Fibroblast of lung (primary cell): ENCODE measurements around the gene RPL4. TPM values are rescaled to one million over a fixed set of nuclear protein-coding genes. Genes with fewer than 3 reads are reported as not detected.

Source experiments
- DNase-seq, 2 donors: peaks; one replicate each; pipeline versions ENCODE4 v3.0.0 to v3.0.0-alpha.2; 2010; ENCODE audit warnings: low read depth in 2 of 2
- H2AFZ ChIP-seq: 2 replicates; pipeline ENCODE4 v1.5.1; 2012; ENCODE audit warnings: low read length, control low read depth, inconsistent platforms
- H3K27ac ChIP-seq: 2 replicates; pipeline ENCODE4 v1.5.1; 2011; ENCODE audit warnings: low read length, control low read depth; ENCODE audit not compliant: insufficient read depth
- H3K27me3 ChIP-seq: 2 replicates; pipeline ENCODE4 v1.5.1; 2011; ENCODE audit warnings: mild to moderate bottlenecking, low read length; ENCODE audit not compliant: control insufficient read depth, insufficient read depth
- H3K36me3 ChIP-seq: 2 replicates; pipeline ENCODE4 v1.5.1; 2011; ENCODE audit warnings: low read length; ENCODE audit not compliant: control insufficient read depth, insufficient read depth
- H3K4me1 ChIP-seq: 2 replicates; pipeline ENCODE4 v1.5.1; 2011; ENCODE audit warnings: low read length; ENCODE audit not compliant: control insufficient read depth, insufficient read depth; ENCODE audit errors: extremely low read depth
- H3K4me2 ChIP-seq: 2 replicates; pipeline ENCODE4 v1.5.1; 2011; ENCODE audit warnings: low read length, control low read depth; ENCODE audit not compliant: insufficient read depth; ENCODE audit errors: extremely low read depth
- H3K4me3 ChIP-seq, 4 experiments: fragments of 200-600 bp in 1 of 4; sonication (generic) in 1 of 4; replicated peaks in 1 of 4; 2 replicates each; pipeline ENCODE4 v1.5.1; 2011 to 2016; ENCODE audit warnings: low read length in 4 of 4, low read depth in 3 of 4, mild to moderate bottlenecking in 3 of 4, control low read depth in 2 of 4, inconsistent platforms in 1 of 4, mixed read lengths in 1 of 4; ENCODE audit not compliant: insufficient read depth in 1 of 4; ENCODE audit errors: control extremely low read depth in 1 of 4
- H3K79me2 ChIP-seq: 2 replicates; pipeline ENCODE4 v1.5.1; 2012; ENCODE audit warnings: mild to moderate bottlenecking, low read length, inconsistent platforms; ENCODE audit not compliant: control insufficient read depth, insufficient read depth
- H3K9ac ChIP-seq: 2 replicates; pipeline ENCODE4 v1.5.1; 2011; ENCODE audit warnings: mild to moderate bottlenecking, low read length, control low read depth; ENCODE audit not compliant: insufficient read depth
- H3K9me3 ChIP-seq: 2 replicates; pipeline ENCODE4 v1.5.1; 2012; ENCODE audit warnings: low read depth, low read length; ENCODE audit not compliant: control insufficient read depth, insufficient read depth
- H4K20me1 ChIP-seq: 2 replicates; pipeline ENCODE4 v1.5.1; 2011; ENCODE audit warnings: low read length; ENCODE audit not compliant: control insufficient read depth, insufficient read depth; ENCODE audit errors: extremely low read depth
- EZH2 ChIP-seq: IDR thresholded peaks from 2 replicates; pipeline ENCODE4 v1.5.1; 2012; ENCODE audit warnings: low read length, control low read depth, mild to moderate bottlenecking; ENCODE audit errors: missing control alignments
- polyA plus RNA-seq, 2 donors: library from polyadenylated mRNA; depleted of rRNA in 1 of 2; stranded (reverse) in 1 of 2; unstranded in 1 of 2; fragments of >200 nt; gene quantifications; 2 replicates each; pipeline ENCODE4 v1.2.1, GENCODE V29; 2011 to 2012; ENCODE audit warnings: missing spikeins in 1 of 2
- total RNA-seq: library from RNA; depleted of rRNA; stranded (reverse); fragments of >200 nt; gene quantifications from 2 replicates; pipeline ENCODE4 v1.2.1, GENCODE V29; 2014
- TF ChIP-seq, protein P1 (sequence below), 2 donors: IDR thresholded peaks in 1 of 2; conservative IDR thresholded peaks in 1 of 2; 1 replicate in 1 of 2; 2 replicates in 1 of 2; pipeline ENCODE4 v1.5.1; 2011 to 2012; ENCODE audit warnings: low read length in 2 of 2, control low read depth in 1 of 2, inconsistent platforms in 1 of 2, low read depth in 1 of 2, mild to moderate bottlenecking in 1 of 2

RPL4 gene
- total and polyA plus RNA-seq, 2 donors (not counting 1 experiment from before 2014, with no cell fraction given): 1,689 to 3,456 TPM

DNA sequence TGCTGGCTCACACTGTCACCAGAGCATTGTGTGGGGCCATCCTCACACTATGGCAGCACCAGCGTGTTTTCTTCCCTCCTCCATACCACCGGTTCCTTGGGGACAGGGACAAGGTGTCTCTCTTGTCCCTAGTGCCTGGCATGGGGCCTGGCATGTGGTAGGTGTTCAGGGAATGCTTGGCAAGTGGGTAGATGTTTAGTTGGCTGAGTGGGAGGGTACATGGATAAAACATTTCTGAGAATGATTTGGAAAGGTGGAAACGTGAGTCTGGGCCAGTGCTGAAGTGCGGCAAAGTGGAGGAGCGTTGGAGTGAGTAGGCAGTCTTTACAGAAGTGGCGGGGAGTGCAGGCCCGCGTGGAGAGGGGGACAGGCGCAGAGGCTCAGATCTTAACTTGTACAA, 22.1 kb downstream of the RPL4 start:
- no peaks in the 10 kb centered on the region for H4K20me1 ChIP-seq
- peaks cover 3% of the 10 kb centered on the region for H3K36me3 ChIP-seq
- TF ChIP-seq, protein P1, sequence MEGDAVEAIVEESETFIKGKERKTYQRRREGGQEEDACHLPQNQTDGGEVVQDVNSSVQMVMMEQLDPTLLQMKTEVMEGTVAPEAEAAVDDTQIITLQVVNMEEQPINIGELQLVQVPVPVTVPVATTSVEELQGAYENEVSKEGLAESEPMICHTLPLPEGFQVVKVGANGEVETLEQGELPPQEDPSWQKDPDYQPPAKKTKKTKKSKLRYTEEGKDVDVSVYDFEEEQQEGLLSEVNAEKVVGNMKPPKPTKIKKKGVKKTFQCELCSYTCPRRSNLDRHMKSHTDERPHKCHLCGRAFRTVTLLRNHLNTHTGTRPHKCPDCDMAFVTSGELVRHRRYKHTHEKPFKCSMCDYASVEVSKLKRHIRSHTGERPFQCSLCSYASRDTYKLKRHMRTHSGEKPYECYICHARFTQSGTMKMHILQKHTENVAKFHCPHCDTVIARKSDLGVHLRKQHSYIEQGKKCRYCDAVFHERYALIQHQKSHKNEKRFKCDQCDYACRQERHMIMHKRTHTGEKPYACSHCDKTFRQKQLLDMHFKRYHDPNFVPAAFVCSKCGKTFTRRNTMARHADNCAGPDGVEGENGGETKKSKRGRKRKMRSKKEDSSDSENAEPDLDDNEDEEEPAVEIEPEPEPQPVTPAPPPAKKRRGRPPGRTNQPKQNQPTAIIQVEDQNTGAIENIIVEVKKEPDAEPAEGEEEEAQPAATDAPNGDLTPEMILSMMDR (conservative IDR thresholded peaks at IDR 0.05 in 1 of 2, IDR thresholded peaks at IDR 0.05 in 1 of 2; ENCODE audit: low read depth in 1 of 2, low read length in 2 of 2): no peak
- TF ChIP-seq EZH2: no peak
- no peak overlapping the region for H3K9ac ChIP-seq
- no peaks in the 10 kb centered on the region for H3K79me2 ChIP-seq
- H3K4me1 ChIP-seq: no peaks in the 10 kb centered on the region
- DNase-seq: no peak
- H3K27me3 ChIP-seq: no peaks in the 10 kb centered on the region
- H2AFZ ChIP-seq: no peak overlapping the region
- H3K4me3 ChIP-seq: no peak overlapping the region
- H3K27ac ChIP-seq: no peak overlapping the region
- H3K4me2 ChIP-seq: no peak overlapping the region
- no peaks in the 10 kb centered on the region for H3K9me3 ChIP-seq

DNA sequence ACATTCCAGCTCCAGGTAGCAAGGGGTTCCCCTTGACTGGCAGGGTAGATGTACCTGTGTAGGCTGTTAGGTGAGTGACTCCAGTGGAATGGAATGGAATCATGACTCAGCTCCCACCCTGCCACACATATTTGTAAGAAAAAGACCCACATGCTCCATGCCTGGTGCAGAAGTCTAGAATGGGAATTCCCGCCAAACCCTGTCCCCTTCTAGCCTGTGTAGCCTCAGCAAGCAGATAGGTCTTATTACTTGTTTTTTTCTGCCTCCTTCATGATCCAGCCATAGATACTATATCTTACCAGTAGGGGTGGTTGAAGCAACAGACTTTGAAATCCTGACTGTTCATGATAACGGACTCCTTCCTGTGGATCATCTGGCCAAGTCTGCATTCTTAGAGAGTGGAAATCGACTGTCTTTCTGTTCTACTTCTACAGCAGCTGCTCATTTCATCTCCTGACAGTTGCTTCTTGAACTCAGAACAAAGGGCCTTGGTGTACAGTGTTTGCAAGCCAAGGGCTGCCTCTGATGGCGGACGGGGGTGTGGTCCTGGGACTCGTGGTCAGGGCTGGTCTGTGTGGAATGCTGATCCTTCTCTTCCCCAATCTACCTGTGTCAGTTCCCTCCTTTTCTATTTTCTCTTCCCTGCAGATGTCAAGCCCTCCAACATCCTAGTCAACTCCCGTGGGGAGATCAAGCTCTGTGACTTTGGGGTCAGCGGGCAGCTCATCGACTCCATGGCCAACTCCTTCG, 23.4 kb downstream of the RPL4 start:
- Histone ChIP-seq H3K4me3 (no peak overlapping the region), H3K4me2 (no peak overlapping the region), H2AFZ (no peak overlapping the region), H3K9ac (no peak overlapping the region), H4K20me1 (no peaks in the 10 kb centered on the region), H3K9me3 (no peaks in the 10 kb centered on the region), H3K4me1 (no peaks in the 10 kb centered on the region), H3K27me3 (no peaks in the 10 kb centered on the region), H3K27ac (no peak overlapping the region), H3K36me3 (peaks cover 3% of the 10 kb centered on the region), H3K79me2 (no peaks in the 10 kb centered on the region)
- TF ChIP-seq, protein P1 (conservative IDR thresholded peaks at IDR 0.05 in 1 of 2, IDR thresholded peaks at IDR 0.05 in 1 of 2; ENCODE audit: low read depth in 1 of 2, low read length in 2 of 2): no peak
- no peak for TF ChIP-seq EZH2
- peak in 1 of 2 donors; percentile 66 for DNase-seq

DNA sequence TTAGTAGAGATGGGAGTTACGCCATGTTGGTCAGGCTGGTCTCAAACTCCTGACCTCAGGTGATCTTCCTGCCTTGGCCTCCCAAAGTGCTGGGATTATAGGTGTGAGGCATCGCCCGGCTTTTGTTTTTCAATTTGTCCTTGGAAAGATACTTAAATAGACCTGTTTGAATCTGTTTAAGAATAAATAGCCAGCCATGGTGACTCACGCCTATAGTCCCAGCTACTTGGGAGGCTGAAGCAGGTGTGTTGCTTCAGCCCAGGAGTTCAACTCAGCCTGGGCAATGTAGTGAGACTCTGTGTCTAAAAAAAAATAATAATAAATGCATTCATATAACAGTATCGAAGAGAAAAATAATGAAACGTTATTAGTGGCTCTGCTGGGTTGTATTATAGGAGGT, 24.4 kb downstream of the RPL4 start:
- Histone ChIP-seq H3K9ac (no peak overlapping the region), H3K4me1 (no peaks in the 10 kb centered on the region), H3K4me2 (no peak overlapping the region), H3K36me3 (peaks cover 3% of the 10 kb centered on the region), H4K20me1 (no peaks in the 10 kb centered on the region), H3K79me2 (no peaks in the 10 kb centered on the region), H2AFZ (no peak overlapping the region), H3K4me3 (no peak overlapping the region), H3K27me3 (no peaks in the 10 kb centered on the region), H3K9me3 (no peaks in the 10 kb centered on the region), H3K27ac (no peak overlapping the region)
- no peak for DNase-seq
- TF ChIP-seq, protein P1 (conservative IDR thresholded peaks at IDR 0.05 in 1 of 2, IDR thresholded peaks at IDR 0.05 in 1 of 2; ENCODE audit: low read depth in 1 of 2, low read length in 2 of 2): no peak
- TF ChIP-seq EZH2: no peak
